Osteoblast (primary cell): ENCODE measurements around the gene SRGAP2C. TPM values are rescaled to one million over a fixed set of nuclear protein-coding genes. Genes with fewer than 3 reads are reported as not detected.
"Not testable (repeated sequence)": the region's sequence is repeated elsewhere in the genome, so short reads cannot be mapped to it uniquely, and the experiment has no call there.

Source experiments
- DNase-seq: peaks from one replicate; pipeline ENCODE4 v3.0.0; 2011; ENCODE audit warnings: low spot score, mixed read lengths; ENCODE audit not compliant: insufficient read length; ENCODE audit errors: missing footprints
- H2AFZ ChIP-seq: 2 replicates; pipeline ENCODE4 v1.6.0; 2011; ENCODE audit warnings: mild to moderate bottlenecking, low read length
- H3K27ac ChIP-seq: 2 replicates; pipeline ENCODE4 v1.5.1; 2011; ENCODE audit warnings: mild to moderate bottlenecking, low read depth, low read length, moderate library complexity
- H3K27me3 ChIP-seq: 2 replicates; pipeline ENCODE4 v1.6.0; 2012; ENCODE audit warnings: mild to moderate bottlenecking, control low read depth, inconsistent platforms, low read length, moderate library complexity; ENCODE audit not compliant: insufficient read depth
- H3K36me3 ChIP-seq: 2 replicates; pipeline ENCODE4 v1.5.1; 2011; ENCODE audit warnings: mild to moderate bottlenecking, low read length, control low read depth, moderate library complexity; ENCODE audit not compliant: insufficient read depth
- H3K4me1 ChIP-seq: 2 replicates; pipeline ENCODE4 v1.5.1; 2011; ENCODE audit warnings: mild to moderate bottlenecking, low read length, control low read depth, moderate library complexity; ENCODE audit not compliant: insufficient read depth
- H3K4me2 ChIP-seq: 2 replicates; pipeline ENCODE4 v1.6.0; 2011; ENCODE audit warnings: mild to moderate bottlenecking, low read length; ENCODE audit not compliant: insufficient read depth
- H3K4me3 ChIP-seq: fragments of 200-600 bp; sonication (generic); 3 replicates; pipeline ENCODE4 v1.5.1; 2012; ENCODE audit warnings: mild to moderate bottlenecking, low read length, inconsistent platforms; ENCODE audit not compliant: insufficient read depth
- H3K79me2 ChIP-seq: 2 replicates; pipeline ENCODE4 v1.6.0; 2012; ENCODE audit warnings: mild to moderate bottlenecking, low read length, control low read depth, inconsistent platforms; ENCODE audit not compliant: insufficient read depth
- H3K9me3 ChIP-seq: 2 replicates; pipeline ENCODE4 v1.5.1; 2011; ENCODE audit warnings: low read depth, low read length, control low read depth
- H4K20me1 ChIP-seq: 2 replicates; pipeline ENCODE4 v1.6.0; 2012; ENCODE audit warnings: mild to moderate bottlenecking, low read length, control low read depth; ENCODE audit not compliant: insufficient read depth
- total RNA-seq: library from RNA; depleted of rRNA; stranded (reverse); fragments of >200 nt; gene quantifications from 2 replicates; pipeline ENCODE4 v1.2.3, GENCODE V29; 2012

SRGAP2C gene
- total RNA-seq, 1 donor: 36.9 TPM

DNA sequence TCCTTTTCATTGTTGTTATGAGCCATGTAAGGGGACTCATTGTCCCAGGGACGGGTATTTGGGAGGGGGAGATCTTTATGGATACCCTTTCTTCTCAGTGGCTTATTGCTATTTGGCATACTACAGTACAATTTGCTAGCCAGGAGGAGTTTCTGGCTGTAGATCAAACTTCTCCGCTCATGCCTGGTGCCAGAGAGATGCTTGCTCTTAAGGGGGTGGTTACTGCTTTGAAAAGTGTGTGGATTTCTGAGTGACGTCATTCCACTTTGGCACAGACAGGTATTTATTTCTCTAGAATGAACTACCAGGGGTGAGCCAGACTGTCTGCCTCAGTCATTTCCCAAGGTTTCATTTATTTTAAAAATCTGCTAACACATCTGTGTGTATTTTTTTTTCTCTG is 131.3 kb downstream of the SRGAP2C start:
- H3K4me1 ChIP-seq, H3K27ac ChIP-seq, H3K36me3 ChIP-seq, H4K20me1 ChIP-seq, DNase-seq, H3K79me2 ChIP-seq, H3K4me2 ChIP-seq, H3K9me3 ChIP-seq, H3K4me3 ChIP-seq, H2AFZ ChIP-seq, H3K27me3 ChIP-seq: not testable (repeated sequence)

- H3K27me3 ChIP-seq, H3K9me3 ChIP-seq, H4K20me1 ChIP-seq, H2AFZ ChIP-seq, H3K4me1 ChIP-seq, H3K36me3 ChIP-seq, DNase-seq, H3K4me2 ChIP-seq, H3K27ac ChIP-seq, H3K79me2 ChIP-seq, H3K4me3 ChIP-seq: not testable (repeated sequence)
Measured at GRCh38 chr1:121317491-121318468, 133.0 kb downstream of the SRGAP2C start.

DNA sequence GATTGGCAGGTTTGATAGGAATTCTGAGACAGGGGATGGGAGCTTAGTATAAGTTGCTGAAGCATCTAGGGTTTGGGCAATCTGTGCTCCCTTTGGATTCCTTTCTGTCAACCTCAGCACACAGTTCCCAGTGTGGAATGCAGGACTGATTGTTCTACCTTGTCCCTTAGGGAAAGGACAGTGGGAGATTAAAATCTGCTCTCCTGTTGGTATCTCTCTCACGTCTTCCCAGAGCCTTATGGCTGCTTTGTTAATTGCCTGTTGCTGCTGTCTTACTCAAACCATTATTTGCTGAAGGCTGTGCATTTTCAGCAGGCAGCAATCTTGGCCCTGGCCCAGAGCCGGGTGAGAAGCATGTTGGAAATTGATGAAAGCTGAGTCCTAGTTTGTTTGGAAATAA is 133.9 kb downstream of the SRGAP2C start:
- not testable (repeated sequence) for H3K4me1 ChIP-seq, H3K27ac ChIP-seq, H3K27me3 ChIP-seq, H4K20me1 ChIP-seq, H3K4me2 ChIP-seq, H3K79me2 ChIP-seq, H3K9me3 ChIP-seq, H3K36me3 ChIP-seq, H2AFZ ChIP-seq, DNase-seq, H3K4me3 ChIP-seq

- H3K36me3 ChIP-seq: not testable (repeated sequence)
Measured at GRCh38 chr1:121321660-121322059, 136.9 kb downstream of the SRGAP2C start.

GRCh38 chr1:121324726-121325125 is 140.0 kb downstream of the SRGAP2C start:
- H3K27ac ChIP-seq, H3K79me2 ChIP-seq, H3K27me3 ChIP-seq: not testable (repeated sequence)

More at GRCh38 chr1:121321660-121322059, 136.9 kb downstream of the SRGAP2C start:
- H3K27ac ChIP-seq, H3K9me3 ChIP-seq, H3K4me3 ChIP-seq, H4K20me1 ChIP-seq, H3K79me2 ChIP-seq, DNase-seq, H3K4me1 ChIP-seq, H2AFZ ChIP-seq, H3K4me2 ChIP-seq, H3K27me3 ChIP-seq: not testable (repeated sequence)

GRCh38 chr1:121332141-121332540 is 147.4 kb downstream of the SRGAP2C start:
- H4K20me1 ChIP-seq, H2AFZ ChIP-seq, H3K79me2 ChIP-seq, H3K4me2 ChIP-seq, H3K4me1 ChIP-seq, H3K36me3 ChIP-seq, H3K4me3 ChIP-seq, H3K27me3 ChIP-seq, H3K27ac ChIP-seq, DNase-seq, H3K9me3 ChIP-seq: not testable (repeated sequence)

More at GRCh38 chr1:121324726-121325125, 140.0 kb downstream of the SRGAP2C start:
- not testable (repeated sequence) for H3K4me2 ChIP-seq, H3K4me3 ChIP-seq, H3K9me3 ChIP-seq, H2AFZ ChIP-seq, DNase-seq, H3K4me1 ChIP-seq, H3K36me3 ChIP-seq, H4K20me1 ChIP-seq

DNA sequence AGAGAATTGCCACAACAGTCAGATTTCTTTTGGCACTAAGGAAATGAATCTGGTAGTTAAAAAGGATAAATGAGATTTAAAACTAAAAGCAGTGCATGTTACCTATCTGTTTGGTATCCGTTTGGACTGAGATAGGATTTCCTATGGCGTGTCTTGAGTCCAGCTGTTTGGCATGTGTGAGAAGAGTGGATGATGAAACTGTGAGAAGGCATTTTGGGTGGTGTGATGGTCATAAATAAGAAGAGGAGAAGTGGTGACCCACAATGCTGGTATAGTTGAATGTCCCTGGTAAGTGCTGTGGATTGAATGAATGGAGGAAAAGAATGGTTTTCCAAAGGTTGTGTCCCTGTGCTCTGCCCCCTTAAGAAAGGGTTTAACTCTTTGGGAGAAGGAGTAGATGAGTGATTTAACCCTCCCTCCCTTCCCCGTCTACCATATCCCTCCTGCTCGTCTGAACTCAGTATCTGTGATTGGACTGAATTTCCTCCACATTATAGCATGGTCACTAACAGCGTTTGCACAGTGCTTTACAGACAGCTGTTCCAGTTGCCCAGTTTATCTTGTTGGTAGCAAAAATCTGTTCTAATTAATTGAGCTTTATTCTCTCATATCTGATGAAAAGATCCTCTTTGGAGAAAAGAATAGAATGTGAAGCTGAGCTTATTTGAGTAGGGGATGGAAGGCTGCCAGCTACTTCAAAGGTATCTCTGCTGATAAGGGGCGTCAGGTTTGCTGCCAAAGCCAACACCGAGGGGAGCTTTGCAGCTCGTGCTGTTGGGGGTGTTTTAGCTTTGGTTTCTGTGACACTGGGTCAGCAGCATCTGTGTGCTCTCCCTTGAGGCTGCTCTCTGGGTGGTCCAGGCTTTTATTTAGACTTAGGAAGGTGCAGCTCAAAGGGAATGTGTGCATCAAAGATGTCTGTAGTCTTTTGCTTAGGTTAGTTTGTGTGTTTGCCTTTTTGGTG is 148.1 kb downstream of the SRGAP2C start:
- H3K27me3 ChIP-seq, H3K4me1 ChIP-seq, H3K4me2 ChIP-seq, H3K4me3 ChIP-seq, DNase-seq, H3K79me2 ChIP-seq, H3K36me3 ChIP-seq, H4K20me1 ChIP-seq, H2AFZ ChIP-seq, H3K27ac ChIP-seq, H3K9me3 ChIP-seq: not testable (repeated sequence)

GRCh38 chr1:121337958-121338357 is 153.2 kb downstream of the SRGAP2C start:
- H3K27me3 ChIP-seq, H4K20me1 ChIP-seq, H3K9me3 ChIP-seq, DNase-seq, H3K4me2 ChIP-seq, H3K79me2 ChIP-seq, H3K4me3 ChIP-seq, H2AFZ ChIP-seq, H3K36me3 ChIP-seq, H3K4me1 ChIP-seq, H3K27ac ChIP-seq: not testable (repeated sequence)
